DND-41 (cell line): ENCODE results near the gene COPS2.

Experiments
- ATAC-seq: fragments of 200-7000 bp; cut with Tn5 transposase; 3 replicates; pipeline ENCODE4 v1.9.1; 2021; ENCODE audit warnings: low read depth; ENCODE audit not compliant: insufficient read depth
- DNase-seq: peaks from one replicate; pipeline ENCODE4 v3.0.0-alpha.2; 2020
- H2AFZ ChIP-seq: 2 replicates; pipeline ENCODE4 v1.6.0; 2012; ENCODE audit warnings: low read depth, low read length
- H3K27ac ChIP-seq: 2 replicates; pipeline ENCODE4 v1.5.1; 2012; ENCODE audit warnings: low read length, inconsistent platforms
- H3K27me3 ChIP-seq: fragments of 200-600 bp; sonication (generic); 2 replicates; pipeline ENCODE4 v1.6.0; 2012; ENCODE audit warnings: low read length, mild to moderate bottlenecking, inconsistent platforms; ENCODE audit not compliant: insufficient read depth, poor library complexity
- H3K36me3 ChIP-seq: 2 replicates; pipeline ENCODE4 v1.5.1; 2012; ENCODE audit warnings: low read length, inconsistent platforms; ENCODE audit not compliant: insufficient read depth
- H3K4me1 ChIP-seq: 2 replicates; pipeline ENCODE4 v1.5.1; 2012; ENCODE audit warnings: mild to moderate bottlenecking, low read length; ENCODE audit not compliant: insufficient read depth
- H3K4me2 ChIP-seq: 2 replicates; pipeline ENCODE4 v1.6.0; 2012; ENCODE audit warnings: mild to moderate bottlenecking, moderate library complexity, low read length, inconsistent platforms; ENCODE audit not compliant: insufficient read depth
- H3K4me3 ChIP-seq, 2 experiments: fragments of 200-600 bp in 1 of 2; shearing (Covaris generic) in 1 of 2; 2 replicates each; pipeline ENCODE4 v1.5.1; 2012 to 2016; ENCODE audit warnings: inconsistent platforms in 2 of 2, low read length in 2 of 2, mild to moderate bottlenecking in 2 of 2, low read depth in 1 of 2, moderate library complexity in 1 of 2
- H3K79me2 ChIP-seq: 2 replicates; pipeline ENCODE4 v1.6.0; 2012; ENCODE audit warnings: low read length, inconsistent platforms; ENCODE audit not compliant: insufficient read depth
- H3K9ac ChIP-seq: 2 replicates; pipeline ENCODE4 v1.6.0; 2012; ENCODE audit warnings: low read depth, mild to moderate bottlenecking, inconsistent platforms, low read length, moderate library complexity
- H3K9me3 ChIP-seq: 2 replicates; pipeline ENCODE4 v1.5.1; 2012; ENCODE audit warnings: low read length, moderate library complexity, mild to moderate bottlenecking, inconsistent platforms; ENCODE audit not compliant: insufficient read depth, severe bottlenecking
- H4K20me1 ChIP-seq: 2 replicates; pipeline ENCODE4 v1.6.0; 2012; ENCODE audit warnings: low read length; ENCODE audit not compliant: insufficient read depth
- EZH2 ChIP-seq: IDR thresholded peaks from 3 replicates; pipeline ENCODE4 v1.6.1; 2012; ENCODE audit warnings: borderline replicate concordance, low read depth, mild to moderate bottlenecking, moderate library complexity, low read length, inconsistent platforms; ENCODE audit not compliant: severe bottlenecking
- TF ChIP-seq, protein P1 (sequence below): IDR thresholded peaks from 2 replicates; pipeline ENCODE4 v1.5.1; 2012; ENCODE audit warnings: borderline replicate concordance, low read length, moderate library complexity, mild to moderate bottlenecking; ENCODE audit not compliant: poor library complexity, severe bottlenecking; ENCODE audit errors: extremely low read depth

Gene COPS2

DNA sequence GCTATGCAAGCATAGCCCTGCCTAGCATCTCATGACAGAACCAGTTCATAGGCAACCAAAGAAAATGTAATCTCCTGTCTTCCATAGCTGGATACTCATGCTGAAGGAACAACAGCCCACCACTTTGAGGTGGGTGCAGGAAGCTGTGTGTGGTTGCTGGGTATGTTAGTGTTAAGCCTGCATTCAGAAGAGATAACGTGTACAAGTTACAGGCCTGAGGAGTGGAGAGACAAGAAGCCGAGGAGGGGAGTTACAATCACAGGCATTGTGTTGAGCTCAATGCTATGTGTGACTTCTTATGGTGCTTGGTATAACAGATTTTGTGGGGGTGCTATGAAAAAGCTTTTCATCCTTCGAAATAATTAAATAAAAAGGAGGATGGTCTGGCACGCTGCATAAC is 66.4 kb downstream of the COPS2 start:
- ATAC-seq (no peak), DNase-seq (no peak)
- Histone ChIP-seq H3K36me3 (no peaks in the 10 kb centered on the region), H3K27me3 (no peaks in the 10 kb centered on the region), H4K20me1 (no peaks in the 10 kb centered on the region), H3K9ac (no peak overlapping the region), H3K27ac (no peak overlapping the region), H3K4me3 (no peak overlapping the region), H3K79me2 (no peaks in the 10 kb centered on the region), H3K4me1 (no peaks in the 10 kb centered on the region), H2AFZ (no peak overlapping the region), H3K4me2 (no peak overlapping the region), H3K9me3 (no peaks in the 10 kb centered on the region)
- no peak for TF ChIP-seq EZH2
- TF ChIP-seq, protein P1, sequence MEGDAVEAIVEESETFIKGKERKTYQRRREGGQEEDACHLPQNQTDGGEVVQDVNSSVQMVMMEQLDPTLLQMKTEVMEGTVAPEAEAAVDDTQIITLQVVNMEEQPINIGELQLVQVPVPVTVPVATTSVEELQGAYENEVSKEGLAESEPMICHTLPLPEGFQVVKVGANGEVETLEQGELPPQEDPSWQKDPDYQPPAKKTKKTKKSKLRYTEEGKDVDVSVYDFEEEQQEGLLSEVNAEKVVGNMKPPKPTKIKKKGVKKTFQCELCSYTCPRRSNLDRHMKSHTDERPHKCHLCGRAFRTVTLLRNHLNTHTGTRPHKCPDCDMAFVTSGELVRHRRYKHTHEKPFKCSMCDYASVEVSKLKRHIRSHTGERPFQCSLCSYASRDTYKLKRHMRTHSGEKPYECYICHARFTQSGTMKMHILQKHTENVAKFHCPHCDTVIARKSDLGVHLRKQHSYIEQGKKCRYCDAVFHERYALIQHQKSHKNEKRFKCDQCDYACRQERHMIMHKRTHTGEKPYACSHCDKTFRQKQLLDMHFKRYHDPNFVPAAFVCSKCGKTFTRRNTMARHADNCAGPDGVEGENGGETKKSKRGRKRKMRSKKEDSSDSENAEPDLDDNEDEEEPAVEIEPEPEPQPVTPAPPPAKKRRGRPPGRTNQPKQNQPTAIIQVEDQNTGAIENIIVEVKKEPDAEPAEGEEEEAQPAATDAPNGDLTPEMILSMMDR, result no peak

DNA sequence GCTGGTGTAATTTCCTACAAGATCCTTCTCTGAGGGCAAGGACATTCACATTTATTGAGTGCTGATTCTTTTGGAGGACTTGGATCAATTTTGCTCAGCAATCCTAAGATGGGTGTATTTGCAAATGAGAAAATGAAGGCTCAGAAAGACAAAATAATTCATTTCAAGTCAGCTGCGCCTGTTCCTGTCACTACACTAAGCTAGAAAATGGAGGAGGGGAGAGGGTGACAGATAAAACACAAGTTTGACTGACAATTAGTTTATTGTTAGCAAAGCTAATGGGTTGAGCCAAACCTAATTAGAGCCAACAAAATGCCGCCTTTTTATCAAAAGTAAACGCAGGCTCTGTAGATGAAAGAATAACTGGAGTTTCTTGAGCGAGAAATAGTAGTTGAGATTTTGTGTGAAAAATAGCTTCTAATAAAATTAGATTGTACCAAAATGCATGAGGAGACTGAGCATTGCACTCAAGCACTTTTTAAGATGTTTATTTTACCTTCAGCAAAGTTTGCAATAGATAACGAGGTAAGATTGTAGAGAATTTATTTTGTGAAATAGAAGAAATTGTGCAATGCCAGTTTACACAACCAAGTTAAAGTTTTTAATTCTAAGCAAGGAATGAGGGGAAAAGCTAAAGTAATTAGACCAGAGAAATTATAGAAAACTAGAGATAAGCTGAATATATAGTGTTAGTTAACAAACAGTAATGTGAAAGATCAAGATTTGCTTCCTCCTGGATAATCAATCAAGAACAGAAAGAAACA is 69.5 kb downstream of the COPS2 start:
- no peak overlapping the region for H3K9ac ChIP-seq
- no peaks in the 10 kb centered on the region for H4K20me1 ChIP-seq
- H2AFZ ChIP-seq, result no peak overlapping the region

DNA sequence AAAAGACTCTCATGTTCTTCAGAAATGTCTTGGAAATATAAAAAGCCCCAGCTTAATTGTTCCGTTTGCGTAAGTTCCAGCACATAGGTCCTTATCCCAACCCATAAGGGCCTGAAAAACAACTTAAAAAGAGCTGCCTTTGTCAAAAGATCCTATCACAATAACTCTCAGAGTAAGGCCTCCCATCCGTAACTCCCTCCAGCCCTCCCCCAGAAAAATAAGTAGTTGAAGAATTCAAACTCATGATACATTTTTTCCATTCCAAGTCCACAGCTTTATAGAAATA is 71.2 kb downstream of the COPS2 start:
- ATAC-seq (no peak), DNase-seq (no peak)
- no peak overlapping the region for H2AFZ ChIP-seq
- H3K27me3 ChIP-seq, result no peaks in the 10 kb centered on the region
- no peaks in the 10 kb centered on the region for H4K20me1 ChIP-seq
- H3K36me3 ChIP-seq, result no peaks in the 10 kb centered on the region
- H3K9ac ChIP-seq, result no peak overlapping the region
- no peaks in the 10 kb centered on the region for H3K79me2 ChIP-seq
- no peaks in the 10 kb centered on the region for H3K9me3 ChIP-seq
- H3K4me2 ChIP-seq, result no peak overlapping the region
- H3K4me3 ChIP-seq, result no peak overlapping the region
- H3K4me1 ChIP-seq, result no peaks in the 10 kb centered on the region
- TF ChIP-seq, protein P1, result no peak
- no peak for TF ChIP-seq EZH2
- no peak overlapping the region for H3K27ac ChIP-seq

More for the DNA sequence above, 69.5 kb downstream of the COPS2 start:
- Histone ChIP-seq H3K4me1 (no peaks in the 10 kb centered on the region), H3K9me3 (no peaks in the 10 kb centered on the region), H3K36me3 (no peaks in the 10 kb centered on the region), H3K79me2 (no peaks in the 10 kb centered on the region), H3K4me3 (no peak overlapping the region), H3K27me3 (no peaks in the 10 kb centered on the region), H3K27ac (no peak overlapping the region), H3K4me2 (no peak overlapping the region)
- TF ChIP-seq, protein P1, result no peak
- TF ChIP-seq EZH2, result no peak
- DNase-seq (no peak), ATAC-seq (no peak)
